ENCODE results near the gene SLC16A12.
A peak's percentile ranks its signal among the peaks of the same experiment; 100 is the strongest.

SLC16A12 gene

GRCh38 chr10:89440226-89441009, 95.0 kb downstream of the SLC16A12 start:
- no peaks in the 10 kb centered on the region for H3K9me3 ChIP-seq (ENCODE audit: low read length)
- no peaks in the 10 kb centered on the region for H3K36me3 ChIP-seq (ENCODE audit: insufficient read depth, low read length)
- H3K4me1 ChIP-seq (ENCODE audit: insufficient read depth, low read length): no peaks in the 10 kb centered on the region
- H3K27me3 ChIP-seq (ENCODE audit: insufficient read depth, low read length): peaks cover 5% of the 10 kb centered on the region
- no peak overlapping the region for H2AFZ ChIP-seq (ENCODE audit: low read depth, low read length)
- H3K4me3 ChIP-seq (ENCODE audit: low read length): no peak overlapping the region

GRCh38 chr10:89438525-89438924, 96.9 kb downstream of the SLC16A12 start:
- no peaks in the 10 kb centered on the region for H3K4me1 ChIP-seq (ENCODE audit: insufficient read depth, low read length)
- H3K9me3 ChIP-seq (ENCODE audit: low read length): no peaks in the 10 kb centered on the region
- H3K27me3 ChIP-seq (ENCODE audit: insufficient read depth, low read length): peaks cover 13% of the 10 kb centered on the region
- no peak overlapping the region for H2AFZ ChIP-seq (ENCODE audit: low read depth, low read length)
- no peaks in the 10 kb centered on the region for H3K36me3 ChIP-seq (ENCODE audit: insufficient read depth, low read length)
- H3K4me3 ChIP-seq (ENCODE audit: low read length): no peak overlapping the region

- H3K4me3 ChIP-seq (ENCODE audit: low read length): no peak overlapping the region
- peaks cover 14% of the 10 kb centered on the region for H3K27me3 ChIP-seq (ENCODE audit: insufficient read depth, low read length)
- H3K9me3 ChIP-seq (ENCODE audit: low read length): no peaks in the 10 kb centered on the region
- no peaks in the 10 kb centered on the region for H3K36me3 ChIP-seq (ENCODE audit: insufficient read depth, low read length)
- no peak overlapping the region for H2AFZ ChIP-seq (ENCODE audit: low read depth, low read length)
- no peaks in the 10 kb centered on the region for H3K4me1 ChIP-seq (ENCODE audit: insufficient read depth, low read length)
Measured at GRCh38 chr10:89431977-89432376, 103.4 kb downstream of the SLC16A12 start.

- Histone ChIP-seq H3K27me3 (ENCODE audit: insufficient read depth, low read length) (peaks cover 4% of the 10 kb centered on the region), H3K4me1 (ENCODE audit: insufficient read depth, low read length) (no peaks in the 10 kb centered on the region), H2AFZ (ENCODE audit: low read depth, low read length) (no peak overlapping the region)
Measured at GRCh38 chr10:89428877-89429276, 106.5 kb downstream of the SLC16A12 start.

GRCh38 chr10:89427629-89428028, 107.8 kb downstream of the SLC16A12 start:
- no peaks in the 10 kb centered on the region for H3K4me1 ChIP-seq (ENCODE audit: insufficient read depth, low read length)
- no peak overlapping the region for H3K4me3 ChIP-seq (ENCODE audit: low read length)
- H2AFZ ChIP-seq (ENCODE audit: low read depth, low read length): no peak overlapping the region
- H3K9me3 ChIP-seq (ENCODE audit: low read length): no peaks in the 10 kb centered on the region
- H3K36me3 ChIP-seq (ENCODE audit: insufficient read depth, low read length): no peaks in the 10 kb centered on the region
- no peaks in the 10 kb centered on the region for H3K27me3 ChIP-seq (ENCODE audit: insufficient read depth, low read length)

More at GRCh38 chr10:89428877-89429276, 106.5 kb downstream of the SLC16A12 start:
- no peaks in the 10 kb centered on the region for H3K36me3 ChIP-seq (ENCODE audit: insufficient read depth, low read length)
- no peaks in the 10 kb centered on the region for H3K9me3 ChIP-seq (ENCODE audit: low read length)
- H3K4me3 ChIP-seq (ENCODE audit: low read length): no peak overlapping the region

- no peaks in the 10 kb centered on the region for H3K4me1 ChIP-seq (ENCODE audit: insufficient read depth, low read length)
Measured at GRCh38 chr10:89426230-89426868, 109.0 kb downstream of the SLC16A12 start.

GRCh38 chr10:89425000-89425399, 110.4 kb downstream of the SLC16A12 start:
- Histone ChIP-seq H3K27me3 (ENCODE audit: insufficient read depth, low read length) (no peaks in the 10 kb centered on the region), H3K9me3 (ENCODE audit: low read length) (no peaks in the 10 kb centered on the region), H3K4me1 (ENCODE audit: insufficient read depth, low read length) (no peaks in the 10 kb centered on the region), H2AFZ (ENCODE audit: low read depth, low read length) (no peak overlapping the region), H3K36me3 (ENCODE audit: insufficient read depth, low read length) (no peaks in the 10 kb centered on the region), H3K4me3 (ENCODE audit: low read length) (no peak overlapping the region)

More at GRCh38 chr10:89426230-89426868, 109.0 kb downstream of the SLC16A12 start:
- H3K4me3 ChIP-seq (ENCODE audit: low read length): no peak overlapping the region
- no peak overlapping the region for H2AFZ ChIP-seq (ENCODE audit: low read depth, low read length)
- no peaks in the 10 kb centered on the region for H3K27me3 ChIP-seq (ENCODE audit: insufficient read depth, low read length)
- no peaks in the 10 kb centered on the region for H3K36me3 ChIP-seq (ENCODE audit: insufficient read depth, low read length)
- no peaks in the 10 kb centered on the region for H3K9me3 ChIP-seq (ENCODE audit: low read length)

GRCh38 chr10:89421018-89421476, 114.3 kb downstream of the SLC16A12 start:
- peaks cover 12% of the 10 kb centered on the region for H3K36me3 ChIP-seq (ENCODE audit: insufficient read depth, low read length)
- no peak overlapping the region for H3K4me3 ChIP-seq (ENCODE audit: low read length)
- peaks cover 3% of the 10 kb centered on the region for H3K4me1 ChIP-seq (ENCODE audit: insufficient read depth, low read length)
- no peak overlapping the region for H2AFZ ChIP-seq (ENCODE audit: low read depth, low read length)
- no peaks in the 10 kb centered on the region for H3K27me3 ChIP-seq (ENCODE audit: insufficient read depth, low read length)
- H3K9me3 ChIP-seq (ENCODE audit: low read length): peaks cover 2% of the 10 kb centered on the region

GRCh38 chr10:89419548-89419947, 115.8 kb downstream of the SLC16A12 start:
- Histone ChIP-seq H3K4me1 (ENCODE audit: insufficient read depth, low read length) (peaks cover 3% of the 10 kb centered on the region), H2AFZ (ENCODE audit: low read depth, low read length) (no peak overlapping the region), H3K36me3 (ENCODE audit: insufficient read depth, low read length) (peaks cover 12% of the 10 kb centered on the region), H3K27me3 (ENCODE audit: insufficient read depth, low read length) (no peaks in the 10 kb centered on the region), H3K9me3 (ENCODE audit: low read length) (peaks cover 2% of the 10 kb centered on the region), H3K4me3 (ENCODE audit: low read length) (no peak overlapping the region)

GRCh38 chr10:89416465-89416864, 118.9 kb downstream of the SLC16A12 start:
- H3K36me3 ChIP-seq (ENCODE audit: insufficient read depth, low read length): peaks cover 12% of the 10 kb centered on the region
- no peak overlapping the region for H3K4me3 ChIP-seq (ENCODE audit: low read length)
- peaks cover 6% of the 10 kb centered on the region for H3K9me3 ChIP-seq (ENCODE audit: low read length)
- peaks cover 3% of the 10 kb centered on the region for H3K4me1 ChIP-seq (ENCODE audit: insufficient read depth, low read length)
- H2AFZ ChIP-seq (ENCODE audit: low read depth, low read length): no peak overlapping the region
- H3K27me3 ChIP-seq (ENCODE audit: insufficient read depth, low read length): no peaks in the 10 kb centered on the region

- Histone ChIP-seq H3K27me3 (ENCODE audit: insufficient read depth, low read length) (no peaks in the 10 kb centered on the region), H3K9me3 (ENCODE audit: low read length) (peaks cover 6% of the 10 kb centered on the region), H3K36me3 (ENCODE audit: insufficient read depth, low read length) (peaks cover 12% of the 10 kb centered on the region), H3K4me3 (ENCODE audit: low read length) (peak overlapping the region; percentile 72), H3K4me1 (ENCODE audit: insufficient read depth, low read length) (peaks cover 3% of the 10 kb centered on the region), H2AFZ (ENCODE audit: low read depth, low read length) (peak overlapping the region; percentile 81)
Measured at GRCh38 chr10:89414879-89415821, 120.2 kb downstream of the SLC16A12 start.

GRCh38 chr10:89414146-89414878, 121.1 kb downstream of the SLC16A12 start, which contains the start of gene IFIT5:
Gene IFIT5, plus strand, starts transcription at chr10:89414568. Its CDS starts 231 bp downstream, at chr10:89414799.
- peaks cover 7% of the 10 kb centered on the region for H3K9me3 ChIP-seq (ENCODE audit: low read length)
- peak within 1 kb of the TSS; percentile 72 for H3K4me3 ChIP-seq (ENCODE audit: low read length)
- H3K36me3 ChIP-seq (ENCODE audit: insufficient read depth, low read length): peaks cover 12% of the 10 kb centered on the region
- peaks cover 3% of the 10 kb centered on the region for H3K4me1 ChIP-seq (ENCODE audit: insufficient read depth, low read length)
- H3K27me3 ChIP-seq (ENCODE audit: insufficient read depth, low read length): no peaks in the 10 kb centered on the region
- H2AFZ ChIP-seq (ENCODE audit: low read depth, low read length): peak within 1 kb of the TSS; percentile 81
